Ecto neural progenitor cell (in vitro differentiated cells): ENCODE measurements around the gene ZNF581.

Experiments
- DNase-seq: peaks from one replicate; pipeline ENCODE4 v3.0.0-alpha.2; 2018; ENCODE audit warnings: low spot score

The ZNF581 gene

GRCh38 chr19:55626350-55626749 is 17.1 kb upstream of the ZNF581 start:
- DNase-seq, result no peak

- peak; percentile 86 for DNase-seq
Observed at GRCh38 chr19:55632463-55632834, 11.0 kb upstream of the ZNF581 start.

- DNase-seq, result no peak
Observed at GRCh38 chr19:55633861-55634260, 9.6 kb upstream of the ZNF581 start.

GRCh38 chr19:55635334-55635717 is 8.1 kb upstream of the ZNF581 start:
- DNase-seq, result no peak

- no peak for DNase-seq
Observed at GRCh38 chr19:55635856-55636440, 7.5 kb upstream of the ZNF581 start.

GRCh38 chr19:55636723-55637122 is 6.7 kb upstream of the ZNF581 start:
- no peak for DNase-seq

GRCh38 chr19:55637534-55637933 is 5.9 kb upstream of the ZNF581 start:
- DNase-seq, result no peak

- no peak for DNase-seq
Observed at GRCh38 chr19:55638864-55639359, 4.5 kb upstream of the ZNF581 start.

GRCh38 chr19:55640043-55640576 is 3.3 kb upstream of the ZNF581 start:
- no peak for DNase-seq

GRCh38 chr19:55640577-55641425 is 2.6 kb upstream of the ZNF581 start, which contains the start of gene ZNF580:
Gene ZNF580, plus strand, starts transcription at chr19:55641002. Its CDS starts 1,507 bp downstream, at chr19:55642509.
- DNase-seq, result peak; percentile 82

- DNase-seq, result no peak
Observed at GRCh38 chr19:55641426-55642152, 1.9 kb upstream of the ZNF581 start.

- DNase-seq, result no peak
Observed at GRCh38 chr19:55642153-55643002, 1.1 kb upstream of the ZNF581 start.

GRCh38 chr19:55643887-55644176 is 383 bp downstream of the ZNF581 start:
- DNase-seq, result no peak

GRCh38 chr19:55644191-55644833 is 863 bp downstream of the ZNF581 start:
- no peak for DNase-seq

GRCh38 chr19:55644842-55645511 is 1.5 kb downstream of the ZNF581 start:
- DNase-seq, result no peak

- no peak for DNase-seq
Observed at GRCh38 chr19:55645512-55645881, 2.0 kb downstream of the ZNF581 start.

- no peak for DNase-seq
Observed at GRCh38 chr19:55646889-55647731, 3.7 kb downstream of the ZNF581 start.

- peak; percentile 87 for DNase-seq
Observed at GRCh38 chr19:55647732-55648584, 4.5 kb downstream of the ZNF581 start, which contains the start of gene CCDC106. Gene CCDC106, plus strand, starts transcription at chr19:55648212. Its CDS starts 835 bp downstream, at chr19:55649047.
